ENCODE results near the gene VWF.

DNA sequence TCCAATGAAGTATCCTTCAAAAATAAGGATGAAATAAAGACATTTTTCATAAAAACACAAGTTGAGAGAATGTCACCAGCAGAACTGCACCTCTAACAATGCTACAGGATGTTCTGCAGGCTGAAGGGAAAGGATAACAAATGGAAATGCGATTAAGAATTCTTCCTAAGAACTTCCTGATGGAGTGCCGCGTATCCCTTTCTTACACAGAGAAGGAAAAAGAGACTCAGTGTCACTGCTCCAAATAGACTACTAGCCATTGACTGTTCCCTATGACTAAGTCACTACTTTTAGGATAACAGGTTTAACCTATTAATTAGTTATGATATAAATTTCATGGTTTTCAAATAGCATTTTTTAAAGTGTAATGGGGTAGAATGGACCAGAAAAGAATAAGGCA is 182.6 kb downstream of the VWF start:
- no peak for TF ChIP-seq EZH2 (IDR thresholded peaks at IDR 0.05; ENCODE audit: borderline replicate concordance, low read length)
- TF ChIP-seq, protein P1, sequence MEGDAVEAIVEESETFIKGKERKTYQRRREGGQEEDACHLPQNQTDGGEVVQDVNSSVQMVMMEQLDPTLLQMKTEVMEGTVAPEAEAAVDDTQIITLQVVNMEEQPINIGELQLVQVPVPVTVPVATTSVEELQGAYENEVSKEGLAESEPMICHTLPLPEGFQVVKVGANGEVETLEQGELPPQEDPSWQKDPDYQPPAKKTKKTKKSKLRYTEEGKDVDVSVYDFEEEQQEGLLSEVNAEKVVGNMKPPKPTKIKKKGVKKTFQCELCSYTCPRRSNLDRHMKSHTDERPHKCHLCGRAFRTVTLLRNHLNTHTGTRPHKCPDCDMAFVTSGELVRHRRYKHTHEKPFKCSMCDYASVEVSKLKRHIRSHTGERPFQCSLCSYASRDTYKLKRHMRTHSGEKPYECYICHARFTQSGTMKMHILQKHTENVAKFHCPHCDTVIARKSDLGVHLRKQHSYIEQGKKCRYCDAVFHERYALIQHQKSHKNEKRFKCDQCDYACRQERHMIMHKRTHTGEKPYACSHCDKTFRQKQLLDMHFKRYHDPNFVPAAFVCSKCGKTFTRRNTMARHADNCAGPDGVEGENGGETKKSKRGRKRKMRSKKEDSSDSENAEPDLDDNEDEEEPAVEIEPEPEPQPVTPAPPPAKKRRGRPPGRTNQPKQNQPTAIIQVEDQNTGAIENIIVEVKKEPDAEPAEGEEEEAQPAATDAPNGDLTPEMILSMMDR (conservative IDR thresholded peaks at IDR 0.05 in 1 of 2, IDR thresholded peaks at IDR 0.05 in 1 of 2; ENCODE audit: extremely low read depth in 1 of 2, insufficient read depth in 1 of 2, low read depth in 1 of 2, low read length in 2 of 2) = no peak
